GM19099 (cell line): ENCODE results near the gene CCND1.

Experiments used
- POLR2A ChIP-seq: IDR thresholded peaks from 3 replicates; pipeline ENCODE4 v1.6.1; 2011; ENCODE audit warnings: low read depth; ENCODE audit not compliant: insufficient read length; ENCODE audit errors: extremely low read depth

CCND1 gene

GRCh38 chr11:69677749-69678148 lies 36.8 kb downstream of the CCND1 start:
- no peak for TF ChIP-seq POLR2A

- TF ChIP-seq POLR2A: no peak
Observed at GRCh38 chr11:69680688-69681087, 39.7 kb downstream of the CCND1 start.

DNA sequence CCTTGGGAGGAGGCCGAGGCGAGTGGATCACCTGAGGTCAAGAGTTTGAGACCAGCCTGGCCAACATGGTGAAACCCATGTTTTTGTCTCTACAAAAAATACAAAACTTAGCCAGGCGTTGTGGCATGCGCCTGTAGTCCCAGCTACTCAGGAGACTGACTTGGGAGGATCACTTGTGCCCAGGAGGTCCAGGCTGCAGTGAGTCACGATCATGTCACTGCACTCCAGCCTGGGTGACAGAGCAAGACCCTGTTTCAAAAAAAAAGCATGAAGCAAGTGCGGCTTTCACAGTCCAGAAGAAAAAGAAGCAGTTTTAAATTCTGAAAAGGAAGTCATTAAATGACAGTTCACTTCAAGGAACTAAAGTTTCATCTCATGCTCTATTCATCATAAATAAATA lies 41.3 kb downstream of the CCND1 start:
- no peak for TF ChIP-seq POLR2A

DNA sequence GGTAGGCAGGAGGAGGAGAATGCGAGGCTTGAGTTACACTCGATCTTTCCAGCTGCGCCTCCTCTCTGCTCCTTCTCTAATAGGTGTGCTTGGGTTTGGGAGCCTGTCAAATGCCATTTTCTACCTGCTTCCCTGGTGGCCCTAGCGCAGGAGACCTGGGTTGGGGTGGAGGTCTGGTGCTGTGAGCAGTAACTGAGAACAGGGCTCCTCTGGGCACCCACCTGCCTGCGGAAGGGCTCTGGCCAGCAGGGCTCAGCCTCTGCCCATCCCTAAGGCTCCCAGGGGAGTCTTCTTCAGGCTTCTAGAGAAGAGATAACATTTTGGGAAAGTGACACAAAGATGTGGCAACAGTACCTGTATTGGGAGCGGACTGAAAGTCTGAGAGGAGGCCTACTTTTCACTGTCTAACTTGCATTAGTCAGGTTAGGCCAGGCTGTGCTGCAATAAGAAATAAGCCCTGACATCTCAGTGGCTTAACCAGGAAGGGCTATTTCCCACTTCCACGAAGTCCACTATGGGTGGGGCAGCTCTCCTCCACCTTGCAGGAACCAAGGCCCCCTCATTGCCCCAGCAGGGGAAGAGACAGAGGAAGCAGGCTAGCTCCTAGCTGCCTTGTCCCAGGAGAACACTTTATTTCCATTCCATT lies 41.8 kb downstream of the CCND1 start:
- no peak for TF ChIP-seq POLR2A

- no peak for TF ChIP-seq POLR2A
Observed at GRCh38 chr11:69683764-69684333, 42.9 kb downstream of the CCND1 start.

- no peak for TF ChIP-seq POLR2A
Observed at GRCh38 chr11:69684651-69685050, 43.7 kb downstream of the CCND1 start.

GRCh38 chr11:69685348-69685747 lies 44.4 kb downstream of the CCND1 start:
- no peak for TF ChIP-seq POLR2A

GRCh38 chr11:69686452-69686851 lies 45.5 kb downstream of the CCND1 start:
- TF ChIP-seq POLR2A: no peak

DNA sequence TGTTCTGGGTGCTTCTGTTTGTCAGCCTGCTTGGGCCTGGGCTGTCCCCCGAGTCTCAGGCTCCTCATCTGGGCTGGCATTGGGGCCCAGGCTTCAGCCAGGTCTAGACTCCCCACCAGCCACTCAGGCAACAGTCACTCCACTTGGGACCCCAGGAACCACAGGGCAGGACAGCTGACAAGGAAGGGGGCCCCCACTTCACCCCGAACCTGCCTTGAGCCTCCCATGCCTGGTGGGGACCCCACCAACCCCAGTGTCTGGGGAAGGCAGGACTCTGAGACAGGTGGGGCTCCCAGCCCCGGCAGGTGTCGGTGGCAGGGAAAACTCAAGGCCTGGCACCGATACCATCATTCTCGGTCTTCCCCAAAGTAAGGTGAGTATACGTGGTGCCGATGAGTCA lies 45.9 kb downstream of the CCND1 start:
- TF ChIP-seq POLR2A: no peak

GRCh38 chr11:69689484-69690319 lies 48.7 kb downstream of the CCND1 start:
- no peak for TF ChIP-seq POLR2A

DNA sequence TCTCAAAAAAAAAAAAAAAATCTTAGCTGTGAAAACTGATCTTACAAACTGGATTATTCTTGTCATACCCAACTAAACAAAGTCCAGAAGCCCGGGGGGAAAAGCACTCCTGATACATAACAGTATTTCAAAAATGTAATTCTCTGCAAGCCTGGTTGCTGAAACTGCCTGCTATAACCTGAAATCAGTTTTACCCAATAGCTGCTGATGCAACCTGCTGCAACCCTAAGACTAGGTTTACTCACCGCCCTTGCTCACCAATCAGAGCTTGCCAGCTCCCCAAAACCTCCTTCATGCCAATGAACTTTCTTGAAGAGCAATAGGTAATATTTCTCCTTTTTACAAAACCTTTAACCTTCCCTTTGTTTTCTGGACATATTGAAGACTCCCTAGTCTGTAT lies 50.5 kb downstream of the CCND1 start:
- no peak for TF ChIP-seq POLR2A

DNA sequence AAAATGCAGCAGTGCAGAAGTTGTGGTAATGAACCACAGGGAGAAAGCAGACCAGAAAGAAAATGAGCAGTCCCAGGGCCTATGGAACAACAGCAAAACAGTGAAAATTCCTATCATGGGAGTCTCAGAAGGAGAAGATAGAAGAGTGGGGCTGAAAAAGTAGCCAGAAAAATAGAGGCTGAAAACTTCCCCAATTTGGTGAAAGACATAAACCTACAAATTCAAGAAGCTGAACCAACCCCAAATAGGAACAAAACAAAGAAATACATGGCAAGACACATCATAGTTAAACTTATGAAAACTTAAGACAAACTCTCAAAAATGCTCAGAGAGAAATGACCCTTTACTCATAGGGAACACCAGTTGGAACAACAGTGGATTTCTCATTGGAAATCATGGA lies 51.5 kb downstream of the CCND1 start:
- TF ChIP-seq POLR2A: no peak

DNA sequence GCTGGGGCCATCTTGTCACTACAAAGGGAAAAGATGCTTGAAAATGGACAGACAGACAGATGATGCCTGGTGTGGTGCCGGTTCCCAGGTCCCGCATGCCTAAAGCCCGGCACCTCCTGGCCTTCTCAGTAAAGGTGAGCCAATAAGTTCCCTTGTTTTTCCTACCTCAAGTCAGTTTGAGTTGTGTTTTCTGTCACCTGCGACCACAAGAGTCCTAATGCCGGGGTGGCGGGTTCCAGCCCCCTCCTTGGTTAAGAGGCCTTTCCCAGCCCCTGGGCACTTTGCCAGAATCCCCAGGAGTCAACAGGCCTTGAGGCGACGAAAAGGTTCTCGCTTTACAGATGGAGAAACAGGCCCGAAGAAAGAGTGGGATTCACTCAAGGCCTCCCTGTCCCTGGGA lies 53.8 kb downstream of the CCND1 start:
- no peak for TF ChIP-seq POLR2A

DNA sequence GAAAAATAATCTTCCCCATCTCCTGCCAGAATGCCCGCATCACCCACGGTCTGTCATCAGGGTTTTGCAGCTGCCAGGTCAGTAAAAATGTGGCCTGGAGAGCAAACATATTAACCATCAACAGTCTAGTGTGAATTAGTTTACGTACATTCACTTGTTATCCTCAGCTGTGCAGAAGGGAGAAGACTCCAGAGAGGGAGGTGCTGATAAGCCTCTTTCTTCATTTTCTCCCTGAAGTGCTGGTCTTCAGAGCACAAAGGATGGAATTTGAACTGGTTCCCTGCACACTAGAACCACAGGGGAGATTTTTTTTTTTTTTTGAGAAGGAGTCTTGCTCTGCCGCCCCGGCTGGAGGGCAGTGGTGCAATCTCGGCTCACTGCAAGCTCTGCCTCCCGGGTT lies 54.6 kb downstream of the CCND1 start:
- no peak for TF ChIP-seq POLR2A

DNA sequence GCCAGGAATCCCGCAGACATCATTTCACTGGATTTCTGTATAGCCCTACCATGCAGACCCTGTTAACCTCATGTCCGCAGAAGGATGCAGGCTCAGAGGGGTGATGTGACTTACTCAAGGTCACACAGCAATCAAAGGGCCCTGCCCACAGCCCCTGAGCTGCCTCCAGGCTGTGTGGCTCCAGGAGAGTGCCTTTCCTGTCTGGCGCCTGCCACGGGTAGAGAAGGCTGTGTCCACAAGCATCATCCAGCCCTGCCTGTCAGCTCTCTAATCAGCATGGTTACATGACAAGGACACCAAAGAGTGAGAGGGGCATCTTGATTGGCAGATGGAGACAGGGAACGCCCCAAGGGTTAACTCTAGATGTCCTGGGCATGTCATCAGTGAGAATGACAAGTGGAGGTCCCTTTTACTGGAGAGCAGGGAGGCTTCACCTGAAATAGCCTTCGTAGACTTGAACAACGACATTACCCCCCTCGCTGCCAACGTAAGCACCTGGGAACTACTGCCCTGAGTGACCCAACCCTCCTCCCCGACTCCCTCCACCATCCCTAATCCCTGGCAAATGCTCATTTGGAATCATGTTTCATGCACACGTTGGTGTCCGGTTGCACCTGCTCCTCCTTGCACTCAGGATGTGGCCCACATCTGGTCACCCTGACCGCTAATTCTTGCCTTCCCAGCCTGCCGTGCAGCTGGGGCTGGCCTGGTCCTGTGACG lies 56.0 kb downstream of the CCND1 start:
- no peak for TF ChIP-seq POLR2A
